ENCODE results near the gene MBD3L2B. TPM values are rescaled to one million over a fixed set of nuclear protein-coding genes. Genes with fewer than 3 reads are reported as not detected.

MBD3L2B gene
- total RNA-seq, 2 experiments from 2014 or later, result not detected

DNA sequence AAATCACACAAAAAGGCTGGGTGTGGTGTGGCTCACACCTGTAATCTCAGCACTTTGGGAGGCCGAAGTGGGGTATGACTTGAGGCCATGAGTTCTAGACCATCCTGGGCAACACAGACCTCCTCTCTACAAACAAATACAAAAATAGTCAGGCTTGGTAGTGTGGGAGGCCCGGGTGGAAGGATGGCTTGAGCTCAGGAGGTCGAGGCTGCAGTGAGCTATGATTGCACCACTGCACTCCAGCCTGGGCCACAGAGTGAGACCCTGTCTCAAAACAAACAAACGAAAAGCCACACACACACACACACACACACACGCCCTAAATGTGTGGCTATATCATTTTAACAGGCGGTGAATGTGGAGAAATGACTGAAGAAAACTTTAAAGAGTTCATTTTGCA lies 47.4 kb upstream of the MBD3L2B start:
- peak overlapping the region; percentile 47 for H3K4me2 ChIP-seq (ENCODE audit: low read length)
- H3K79me2 ChIP-seq (ENCODE audit: insufficient read depth, low read depth, low read length), result peaks cover 19% of the 10 kb centered on the region
- H4K20me1 ChIP-seq (ENCODE audit: insufficient read depth, low read length), result no peaks in the 10 kb centered on the region
- no TSS peak for BruUV-seq (replicated peaks)
- H3K4me3 ChIP-seq (ENCODE audit: low read depth, low read length, poor library complexity, severe bottlenecking), result peak overlapping the region; percentile 94
- no peaks in the 10 kb centered on the region for H3K9me3 ChIP-seq (ENCODE audit: low read length)
- intact Hi-C loops (cut with micrococcal nuclease; ENCODE audit: unreplicated experiment), result no loop called here
- no peak for DNase-seq (ENCODE audit: low spot score)
- no peaks in the 10 kb centered on the region for H3K9me2 ChIP-seq (ENCODE audit: insufficient read depth, low read length)
- ChIA-PET CTCF (ENCODE audit: unreplicated experiment) (no interaction called here), POLR2A (interaction anchor here (1.0 kb wide), 1 partner anchor 272 kb away, joined by 3 read pairs; no protein-coding TSS in a partner anchor)
- peaks cover 16% of the 10 kb centered on the region for H3K4me1 ChIP-seq (ENCODE audit: insufficient read depth, low read length, poor library complexity, severe bottlenecking)
- TF ChIP-seq EZH2phosphoT487 (IDR thresholded peaks at IDR 0.05; ENCODE audit: borderline replicate concordance, low read depth, low read length) (no peak), CTCF (conservative IDR thresholded peaks at IDR 0.05; ENCODE audit: low read length) (no peak)
- H2AFZ ChIP-seq (ENCODE audit: low read length), result peak overlapping the region; percentile 77
- no peak overlapping the region for H3K27ac ChIP-seq (ENCODE audit: low read depth, low read length, poor library complexity, severe bottlenecking)
- peaks cover 25% of the 10 kb centered on the region for H3K36me3 ChIP-seq (ENCODE audit: insufficient read depth, low read length)

- no TSS peak for BruUV-seq (replicated peaks)
- CTCF ChIA-PET (ENCODE audit: unreplicated experiment), result no interaction called here
- intact Hi-C loops (cut with micrococcal nuclease; ENCODE audit: unreplicated experiment), result no loop called here
Observed at GRCh38 chr19:7067716-7068115, 46.5 kb upstream of the MBD3L2B start.

More at GRCh38 chr19:7067716-7068115, 46.5 kb upstream of the MBD3L2B start:
- H3K27ac ChIP-seq (ENCODE audit: low read depth, low read length, poor library complexity, severe bottlenecking), result no peak overlapping the region
- H2AFZ ChIP-seq (ENCODE audit: low read length), result peak overlapping the region; percentile 77; the same call in 1 of the 2 replicates
- no peak overlapping the region for H3K4me2 ChIP-seq (ENCODE audit: low read length)
- POLR2A ChIA-PET, result interaction anchor here (0.6 to 1.2 kb wide), 2 partner anchors 32 to 139 kb away, joined by 3 to 4 read pairs; no protein-coding TSS in a partner anchor
- peaks cover 17% of the 10 kb centered on the region for H3K36me3 ChIP-seq (ENCODE audit: insufficient read depth, low read length)
- no peaks in the 10 kb centered on the region for H4K20me1 ChIP-seq (ENCODE audit: insufficient read depth, low read length)
- no peak overlapping the region for H3K4me3 ChIP-seq (ENCODE audit: low read depth, low read length, poor library complexity, severe bottlenecking)
- H3K9me3 ChIP-seq (ENCODE audit: low read length), result no peaks in the 10 kb centered on the region
- H3K4me1 ChIP-seq (ENCODE audit: insufficient read depth, low read length, poor library complexity, severe bottlenecking), result peaks cover 16% of the 10 kb centered on the region
- peaks cover 19% of the 10 kb centered on the region for H3K79me2 ChIP-seq (ENCODE audit: insufficient read depth, low read depth, low read length)
- DNase-seq (ENCODE audit: low spot score), result no peak
- H3K9me2 ChIP-seq (ENCODE audit: insufficient read depth, low read length), result no peaks in the 10 kb centered on the region
- TF ChIP-seq CTCF (conservative IDR thresholded peaks at IDR 0.05; ENCODE audit: low read length) (no peak), EZH2phosphoT487 (IDR thresholded peaks at IDR 0.05; ENCODE audit: borderline replicate concordance, low read depth, low read length) (no peak)
